GM18861 (cell line): Measurements from ENCODE around the gene MAP3K14.

Source experiments
- ATAC-seq: cut with Tn5 transposase; IDR thresholded peaks from one replicate; pipeline ENCODE4 v1.9.1; 2021; ENCODE audit not compliant: unreplicated experiment

The MAP3K14 gene

GRCh38 chr17:45339646-45340605, 23.1 kb upstream of the MAP3K14 start:
- ATAC-seq = no peak

GRCh38 chr17:45338996-45339535, 22.2 kb upstream of the MAP3K14 start:
- no peak for ATAC-seq

GRCh38 chr17:45338023-45338781, 21.4 kb upstream of the MAP3K14 start:
- no peak for ATAC-seq

DNA sequence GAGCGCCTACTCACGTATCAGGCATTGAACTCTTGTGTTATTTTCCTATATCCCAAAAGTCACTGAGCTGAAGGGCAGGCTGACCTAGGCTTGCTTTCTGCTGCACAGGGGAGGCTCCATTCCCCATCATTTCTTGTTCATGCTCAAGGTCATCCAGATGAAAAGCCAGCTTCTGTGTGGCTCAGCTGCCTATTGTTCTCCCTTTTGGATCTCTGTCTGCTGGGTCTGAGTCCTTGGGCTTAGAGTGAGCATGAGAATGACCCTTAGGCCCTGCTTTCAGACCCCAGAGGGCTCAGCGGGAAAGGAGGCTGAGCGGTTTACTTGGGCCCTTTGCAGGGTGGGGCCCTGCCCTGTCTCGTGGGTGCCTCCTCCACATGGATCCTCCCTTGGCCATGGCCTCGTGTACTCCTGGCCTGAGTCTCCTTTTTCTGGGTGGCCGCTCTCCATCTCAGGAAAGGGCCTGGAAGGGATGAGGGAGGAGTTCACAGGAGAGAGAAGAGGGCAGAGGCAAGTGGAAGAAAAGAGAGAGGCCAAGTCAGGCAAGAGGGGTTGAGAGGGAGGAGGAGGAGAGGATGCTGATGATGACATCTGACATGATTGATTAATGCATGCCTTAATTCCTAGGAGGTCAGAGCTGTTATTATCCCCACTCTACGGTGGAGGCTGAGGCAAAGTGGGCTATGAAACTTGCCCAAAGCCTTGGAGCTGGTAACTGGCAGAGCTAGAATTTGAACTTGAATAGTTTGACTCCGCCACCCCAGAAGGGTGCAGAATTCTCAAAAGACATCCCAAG, 19.8 kb upstream of the MAP3K14 start:
- ATAC-seq = no peak

DNA sequence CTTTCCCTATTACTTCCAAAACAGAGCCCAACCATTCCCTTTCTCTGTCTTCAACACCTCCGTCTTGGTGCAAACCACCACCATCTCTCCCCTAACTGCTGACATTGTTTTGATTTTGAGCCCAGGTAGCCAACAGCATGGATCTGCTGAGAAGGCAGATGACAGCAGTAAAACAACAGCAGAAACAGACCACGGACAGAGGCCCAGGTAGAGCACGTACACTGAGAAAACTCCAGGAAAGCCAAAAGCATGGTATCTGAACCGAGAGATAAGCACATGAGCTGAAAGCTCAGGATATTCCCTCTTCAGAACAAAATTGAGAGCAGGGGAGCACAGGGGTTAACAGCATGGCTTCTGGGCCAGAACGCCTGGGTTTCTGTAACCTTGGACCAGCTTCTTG, 18.9 kb upstream of the MAP3K14 start:
- no peak for ATAC-seq

GRCh38 chr17:45334701-45335677, 18.2 kb upstream of the MAP3K14 start:
- no peak for ATAC-seq

DNA sequence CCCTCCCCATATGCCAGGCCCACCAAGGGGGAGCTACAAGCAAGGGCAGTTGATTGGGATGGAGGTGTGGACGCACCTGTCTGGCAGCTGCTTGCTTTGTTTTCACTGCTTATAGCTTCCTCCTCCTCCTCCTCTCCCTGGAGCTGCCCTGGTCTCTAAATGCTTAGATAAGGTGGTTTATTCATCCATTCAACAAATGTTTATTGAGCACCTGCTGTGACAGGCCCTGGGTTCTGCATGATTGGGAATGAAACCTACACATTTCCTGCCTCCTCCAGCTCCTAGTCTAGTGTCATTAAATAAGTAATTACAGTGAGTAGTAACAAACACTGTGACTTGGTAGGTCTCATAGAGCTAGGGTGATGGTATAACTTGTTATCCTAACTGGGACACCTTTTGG, 17.4 kb upstream of the MAP3K14 start:
- ATAC-seq = no peak

- ATAC-seq = no peak
Observed at GRCh38 chr17:45333702-45334092, 16.9 kb upstream of the MAP3K14 start.

GRCh38 chr17:45332989-45333701, 16.3 kb upstream of the MAP3K14 start:
- ATAC-seq = no peak

GRCh38 chr17:45332505-45332904, 15.7 kb upstream of the MAP3K14 start:
- ATAC-seq = no peak

DNA sequence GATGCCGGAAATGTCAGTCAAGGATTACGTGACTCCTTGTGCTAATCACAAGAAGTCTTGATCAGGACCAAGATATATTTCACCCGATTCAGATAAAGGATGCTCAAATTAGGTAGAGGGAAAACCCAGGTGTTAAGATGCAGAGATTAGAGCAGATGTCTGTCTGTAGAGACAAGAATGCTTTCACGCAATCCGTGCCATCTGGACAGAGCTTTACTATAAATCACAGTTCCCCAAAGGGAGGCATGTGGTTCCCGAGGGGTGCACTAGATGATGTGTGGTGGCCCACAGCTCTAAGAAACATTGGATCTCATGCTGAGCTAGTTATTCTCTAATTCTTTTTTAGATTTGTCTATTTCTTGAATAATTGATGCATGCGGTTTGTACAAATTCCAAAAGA, 9.8 kb upstream of the MAP3K14 start:
- ATAC-seq = no peak

DNA sequence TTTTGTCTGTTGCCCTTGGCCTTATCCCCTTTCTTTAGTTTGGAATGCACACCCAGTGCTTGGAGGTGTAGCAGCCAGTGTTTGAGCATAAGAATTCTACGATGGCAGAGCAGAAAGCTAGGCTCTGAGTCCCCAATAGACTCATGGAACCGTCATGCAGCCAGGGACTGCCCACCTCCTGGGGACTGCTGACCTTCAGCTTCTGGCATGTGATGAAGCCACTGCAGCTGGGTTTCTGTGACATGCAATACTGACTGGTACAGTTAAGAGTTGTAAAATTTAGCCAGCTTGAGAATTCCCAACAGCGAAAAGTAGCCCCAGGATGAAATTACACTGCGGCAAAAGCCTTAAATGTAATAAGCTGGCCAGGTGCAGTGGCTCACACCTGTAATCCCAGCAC, 9.0 kb upstream of the MAP3K14 start:
- ATAC-seq = no peak

DNA sequence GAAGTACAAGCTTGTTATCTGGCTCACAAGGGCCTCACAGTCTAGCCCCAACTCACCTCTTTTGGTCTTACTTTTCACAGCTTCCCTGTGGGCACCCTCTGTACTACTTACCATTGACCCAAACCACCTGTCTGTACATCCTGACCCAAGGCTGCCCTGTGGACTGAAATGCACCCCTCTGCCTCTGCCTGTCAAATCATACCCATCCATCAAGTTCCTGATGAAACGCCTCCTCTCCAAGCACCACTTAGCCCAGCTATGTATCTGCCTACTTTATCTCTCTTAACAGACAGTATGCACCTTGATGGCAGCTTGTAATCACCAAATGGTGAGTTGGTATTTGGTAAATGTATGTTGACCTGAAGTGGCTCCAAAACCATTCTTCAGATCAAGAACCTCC, 7.5 kb upstream of the MAP3K14 start:
- no peak for ATAC-seq

- ATAC-seq = no peak
Observed at GRCh38 chr17:45322168-45322567, 5.3 kb upstream of the MAP3K14 start.

DNA sequence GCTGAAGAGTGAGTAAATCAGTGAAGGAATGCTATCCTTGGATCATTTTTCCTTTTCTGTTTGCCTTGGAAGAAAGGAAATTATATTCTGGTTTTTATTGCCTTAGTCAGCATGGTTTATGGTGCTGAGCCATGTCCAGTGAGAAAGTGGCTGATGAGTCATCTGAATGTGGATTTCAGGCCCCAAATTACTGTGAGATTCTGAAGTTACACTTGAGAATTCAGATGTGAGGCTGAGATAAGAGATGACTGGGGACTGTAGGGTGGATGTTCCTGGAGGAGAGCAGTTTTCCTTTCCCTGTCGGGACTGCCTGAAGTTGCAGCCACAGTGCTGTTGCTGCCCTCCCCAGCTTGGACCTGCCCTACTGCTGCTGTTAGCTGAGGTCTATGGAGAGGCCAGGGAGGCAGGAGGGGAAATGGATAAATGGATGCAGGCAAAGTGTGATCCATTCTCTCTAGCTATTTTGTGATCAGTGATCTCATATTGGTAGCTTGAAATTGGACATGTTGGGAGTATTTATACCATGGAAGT, 4.2 kb upstream of the MAP3K14 start:
- no peak for ATAC-seq

DNA sequence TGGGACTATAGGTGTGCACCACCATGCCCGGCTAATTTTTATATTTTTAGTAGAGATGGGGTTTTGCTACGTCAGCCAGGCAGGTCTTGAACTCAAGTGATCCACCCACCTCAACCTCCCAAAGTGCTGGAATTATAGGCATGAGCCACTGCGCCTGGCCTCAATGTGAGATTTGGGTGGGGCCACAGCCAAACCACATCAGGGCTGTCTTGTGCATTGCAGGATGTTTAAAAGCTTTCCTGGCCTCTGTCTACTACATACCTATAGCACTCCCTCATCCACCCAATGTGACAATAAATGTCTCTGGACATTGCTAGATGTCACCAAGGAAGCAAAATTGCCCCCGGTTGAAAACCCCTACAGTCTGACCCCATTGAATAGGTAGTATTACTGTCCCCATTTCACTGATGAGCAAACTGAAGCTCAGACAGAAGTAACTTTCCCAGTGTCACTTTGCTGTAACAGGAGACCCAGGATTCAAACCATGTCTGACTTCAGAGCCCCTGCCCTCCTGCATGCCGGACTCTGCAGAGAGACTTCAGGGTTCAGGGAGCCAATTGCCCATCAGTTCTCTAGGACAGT, 3.6 kb upstream of the MAP3K14 start:
- no peak for ATAC-seq

GRCh38 chr17:45319239-45319703, 2.5 kb upstream of the MAP3K14 start:
- no peak for ATAC-seq

DNA sequence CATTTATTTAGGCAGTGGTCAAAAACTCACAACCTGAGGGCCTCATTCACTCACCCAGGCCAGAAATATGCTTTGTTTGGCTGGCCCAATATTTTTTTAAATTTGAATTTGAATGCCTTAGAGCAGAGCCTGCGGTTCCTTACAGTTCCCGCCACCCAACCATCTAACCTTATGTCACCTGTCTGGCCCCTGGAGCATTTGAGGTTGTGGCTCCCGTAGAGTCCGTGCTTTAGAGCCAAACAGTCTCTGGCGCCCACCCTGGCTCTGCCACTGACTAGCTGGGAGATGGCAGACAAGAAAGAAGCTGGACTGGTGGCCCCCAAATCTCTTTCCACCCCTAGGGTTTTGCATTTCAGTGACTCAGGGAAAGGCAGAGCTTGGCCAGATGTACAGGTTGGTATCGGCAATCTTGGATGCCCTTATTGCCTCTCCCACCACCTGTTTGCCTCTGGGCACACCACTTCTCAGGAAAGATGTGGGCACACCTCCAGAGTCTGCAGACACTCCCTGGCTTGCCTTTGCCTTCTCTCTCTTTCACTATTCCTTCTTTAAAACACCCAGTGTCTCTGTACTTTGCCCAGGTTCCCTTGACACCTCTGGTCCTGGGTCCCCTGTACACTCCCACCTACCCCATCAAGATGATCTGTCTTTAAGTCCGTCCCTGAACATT, 1.9 kb upstream of the MAP3K14 start:
- ATAC-seq = no peak
